Activated CD4-positive, alpha-beta T cell treated with anti-CD3 and anti-CD28 coated beads, Interleukin-2, amount 50 U/mL, for 16 hours (primary cell): ENCODE data around the gene SLC25A25.
"Not testable (repeated sequence)": the region's sequence is repeated elsewhere in the genome, so short reads cannot be mapped to it uniquely, and the experiment has no call there.

Experiments
- DNase-seq: peaks from one replicate; pipeline ENCODE4 v3.0.0-alpha.2; 2020

SLC25A25 gene

DNA sequence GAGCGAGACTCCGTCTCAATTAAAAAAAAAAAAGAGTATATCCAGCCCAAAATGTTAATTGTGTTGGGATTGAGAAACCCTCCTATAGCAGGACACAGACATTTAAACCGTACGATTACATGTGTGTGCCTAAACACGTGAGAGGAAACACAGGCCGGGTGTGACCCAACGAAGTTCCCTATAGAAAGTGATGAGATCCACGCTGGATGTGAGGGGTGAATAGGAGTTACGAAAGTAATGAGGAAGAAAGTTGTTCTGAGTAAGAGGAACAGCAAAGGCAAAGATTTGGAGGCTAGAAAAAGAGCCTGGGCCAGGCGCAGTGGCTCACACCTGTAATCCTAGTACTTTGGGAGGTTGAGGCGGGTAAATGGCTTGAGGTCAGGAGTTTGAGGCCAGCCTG, 14.5 kb upstream of the SLC25A25 start:
- DNase-seq = no peak

- no peak for DNase-seq
These were observed 13.9 kb upstream of the SLC25A25 start for GRCh38 chr9:128054087-128054486.

- no peak for DNase-seq
These were observed 12.5 kb upstream of the SLC25A25 start for GRCh38 chr9:128055344-128056040.

DNA sequence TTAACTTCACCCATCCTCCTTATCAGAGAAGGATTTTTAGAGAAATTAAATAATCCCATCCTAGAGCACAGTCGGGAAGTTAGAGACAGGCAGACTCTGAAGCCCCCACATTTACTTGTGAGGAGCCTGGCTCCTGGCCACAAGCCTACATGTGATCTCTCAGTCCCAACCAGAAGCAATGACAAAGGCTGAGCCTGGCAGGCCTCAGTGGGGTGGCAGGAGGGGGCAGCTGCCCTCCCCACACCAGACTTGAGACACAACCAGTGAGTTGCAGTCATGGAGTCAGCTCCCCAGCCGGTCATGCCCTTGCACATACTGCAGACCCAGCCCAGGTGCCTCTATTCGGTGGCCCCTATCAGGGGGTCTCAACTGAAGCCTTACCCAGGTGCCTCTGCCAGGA, 11.9 kb upstream of the SLC25A25 start:
- DNase-seq = no peak

- DNase-seq = no peak
These were observed 10.9 kb upstream of the SLC25A25 start for GRCh38 chr9:128056887-128057723.

GRCh38 chr9:128057724-128058409, 10.2 kb upstream of the SLC25A25 start:
- DNase-seq = no peak

DNA sequence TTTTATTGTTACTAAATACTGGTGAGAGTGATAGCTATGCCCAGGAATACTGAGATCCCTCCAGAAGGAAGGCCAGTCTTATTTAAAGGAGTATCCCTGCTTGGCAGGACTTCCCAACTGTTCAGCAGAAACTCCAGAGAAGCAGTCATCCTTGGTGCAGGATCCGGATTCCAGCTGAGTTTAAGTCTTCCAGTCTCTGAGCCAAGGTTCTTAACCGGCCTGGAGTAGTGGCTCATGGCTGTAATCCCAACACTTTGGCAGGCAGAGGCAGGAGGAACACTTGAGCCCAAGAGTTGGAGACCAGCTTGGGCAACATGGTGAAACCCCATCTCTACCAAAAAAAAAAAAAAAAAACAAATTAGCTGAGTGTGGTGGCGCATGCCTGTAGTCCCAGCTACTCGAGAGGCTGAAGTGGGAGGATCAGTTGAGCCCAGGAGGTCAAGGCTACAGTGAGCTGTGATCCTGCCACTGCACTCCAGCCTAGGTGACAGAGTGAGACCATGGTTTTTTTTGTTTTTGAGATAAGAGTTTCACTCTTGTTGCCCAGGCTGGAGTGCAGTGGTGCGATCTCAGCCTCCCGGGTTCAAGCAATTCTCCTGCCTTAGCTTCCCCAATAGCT, 8.6 kb upstream of the SLC25A25 start:
- no peak for DNase-seq

- DNase-seq = peak; percentile 4
These were observed 6.6 kb upstream of the SLC25A25 start for GRCh38 chr9:128061275-128061960.

DNA sequence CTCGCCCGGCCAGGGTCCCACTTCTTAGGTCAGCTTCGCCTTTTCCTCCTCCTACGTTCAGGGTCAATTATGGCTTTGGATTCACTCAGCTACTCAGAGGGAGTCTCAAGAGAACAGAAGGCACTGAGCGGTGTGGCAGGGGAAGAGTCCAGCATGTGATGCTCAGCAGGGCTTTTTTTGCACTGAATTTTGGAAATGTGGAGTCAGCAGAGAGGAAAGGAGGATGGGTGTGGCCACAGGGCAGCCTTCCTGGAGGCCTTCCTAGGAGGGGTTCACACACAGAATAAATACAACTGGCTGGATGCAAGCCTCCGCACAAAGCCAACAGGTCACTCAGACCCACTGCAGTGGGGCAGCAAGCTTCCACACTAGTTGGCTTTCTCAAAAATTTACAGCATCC, 5.8 kb upstream of the SLC25A25 start:
- no peak for DNase-seq

GRCh38 chr9:128062846-128063831, 4.9 kb upstream of the SLC25A25 start:
- DNase-seq = no peak

GRCh38 chr9:128065907-128066712, 1.9 kb upstream of the SLC25A25 start:
- DNase-seq = no peak

GRCh38 chr9:128066713-128067644, 1.1 kb upstream of the SLC25A25 start, which contains the start of gene NAIF1:
NAIF1 (minus strand) TSS chr9:128067320; CDS start chr9:128067101, 219 bp downstream.
- DNase-seq = peak; percentile 99

- no peak for DNase-seq
These were observed 564 bp downstream of the SLC25A25 start for GRCh38 chr9:128068386-128069205.

GRCh38 chr9:128070874-128071273, 2.8 kb downstream of the SLC25A25 start:
- no peak for DNase-seq

DNA sequence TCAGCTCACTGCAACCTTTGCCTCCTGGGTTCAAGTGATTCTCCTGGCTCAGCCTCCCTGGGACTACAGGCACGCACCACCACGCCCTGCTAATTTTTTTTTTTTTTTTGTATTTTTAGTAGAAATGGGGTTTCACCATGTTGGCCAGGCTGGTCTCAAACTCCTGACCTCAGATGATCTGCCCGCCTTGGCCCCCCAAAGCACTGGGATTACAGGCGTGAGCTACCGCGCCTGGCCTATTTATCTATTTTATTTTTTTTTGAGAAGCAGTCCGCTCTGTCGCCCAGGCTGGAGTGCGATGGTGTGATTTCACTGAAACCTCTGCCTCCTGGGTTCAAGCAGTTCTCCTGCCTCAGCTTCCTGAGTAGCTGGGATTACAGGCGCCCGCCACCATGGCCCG, 3.4 kb downstream of the SLC25A25 start:
- not testable (repeated sequence) for DNase-seq

DNA sequence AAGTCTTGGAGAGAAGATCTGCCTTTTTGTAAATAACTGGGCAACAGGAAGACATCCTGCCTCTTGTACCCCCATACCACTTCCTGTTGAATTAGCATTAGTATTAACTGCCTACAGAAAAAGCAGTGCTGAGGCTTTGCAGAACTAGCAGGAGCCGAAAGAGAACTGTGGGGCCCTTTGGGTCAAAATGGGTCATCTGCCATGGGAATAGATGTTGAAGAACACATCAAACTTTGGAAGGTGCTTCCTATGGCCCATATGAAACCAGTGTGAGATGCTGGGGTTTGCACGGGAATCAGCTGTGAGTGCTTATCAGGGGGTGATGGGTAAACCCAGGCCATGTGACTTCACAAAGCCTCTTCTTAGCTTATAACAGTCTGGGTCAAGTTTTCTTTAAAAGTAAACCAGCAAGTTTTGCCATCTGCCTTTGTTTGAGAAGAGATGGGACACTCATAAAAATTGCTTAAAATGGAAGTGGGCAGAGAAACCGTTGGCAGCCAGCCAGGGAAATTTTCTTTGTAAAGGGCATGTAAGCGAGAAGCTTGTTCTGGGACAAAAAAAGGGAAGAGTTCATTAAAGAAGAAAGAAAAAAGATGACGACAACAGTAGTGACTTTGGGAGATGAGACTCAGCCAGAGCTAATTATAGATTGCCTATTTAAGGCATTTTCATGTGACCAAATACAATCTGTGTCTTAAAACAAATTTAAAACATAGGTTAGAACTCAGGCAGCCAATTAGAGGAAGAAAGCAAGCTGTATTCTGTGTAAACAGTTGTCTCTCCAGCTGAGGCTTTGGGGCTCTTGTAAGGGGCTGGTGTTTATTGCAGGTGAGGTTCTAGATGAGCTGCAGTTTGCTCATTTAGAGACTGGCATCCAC, 4.4 kb downstream of the SLC25A25 start:
- DNase-seq = no peak

GRCh38 chr9:128073253-128073886, 5.3 kb downstream of the SLC25A25 start:
- DNase-seq = no peak
